ENCODE data around the gene PLSCR3.

The PLSCR3 gene

DNA sequence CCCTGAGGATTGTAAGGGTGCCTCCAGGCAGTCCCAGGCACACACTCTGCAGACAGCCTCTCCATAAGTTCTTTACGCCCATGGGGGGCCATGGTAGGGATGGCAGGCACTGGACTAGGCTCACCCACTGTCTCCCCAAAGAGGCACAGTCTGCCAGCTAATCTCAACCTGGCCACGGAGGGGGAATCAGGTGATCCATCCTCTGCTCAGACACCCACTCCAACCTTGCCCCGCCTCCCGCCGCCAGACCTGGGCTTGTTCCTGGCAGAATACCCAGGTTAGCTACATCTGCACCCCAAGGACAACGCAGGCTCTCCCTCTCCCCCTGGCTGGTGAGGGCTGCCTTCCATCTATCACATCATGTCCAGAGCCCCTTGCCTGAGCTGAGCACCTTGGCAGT lies 14.5 kb upstream of the PLSCR3 start:
- Histone ChIP-seq H3K27me3 (ENCODE audit: insufficient read depth, low read length) (peaks cover 9% of the 10 kb centered on the region), H4K20me1 (ENCODE audit: insufficient read depth, low read length) (no peaks in the 10 kb centered on the region), H3K4me1 (ENCODE audit: insufficient read depth, low read length, severe bottlenecking) (peaks cover 6% of the 10 kb centered on the region), H3K4me2 (ENCODE audit: low read length) (no peak overlapping the region), H3F3A (ENCODE audit: insufficient read depth, low read length) (0 out of 2 replicates have a peak, but pooled peaks cover 3% of the 10 kb centered on the region), H3K36me3 (ENCODE audit: insufficient read depth, low read length) (no peaks in the 10 kb centered on the region), H3K9me3 (ENCODE audit: low read length) (no peaks in the 10 kb centered on the region), H3K79me2 (ENCODE audit: insufficient read depth, low read length) (no peaks in the 10 kb centered on the region), H3K9me2 (ENCODE audit: low read depth, low read length) (no peaks in the 10 kb centered on the region), H3K27ac (ENCODE audit: low read depth, low read length, poor library complexity, severe bottlenecking) (no peak overlapping the region), H3K9ac (ENCODE audit: low read length) (no peak overlapping the region), H2AFZ (ENCODE audit: low read length) (no peak overlapping the region), H3K4me3 (ENCODE audit: low read depth, low read length, poor library complexity, severe bottlenecking) (no peak overlapping the region)
- no peak for TF ChIP-seq CTCF (IDR thresholded peaks at IDR 0.05; ENCODE audit: low read length)
- TF ChIP-seq EZH2 (IDR thresholded peaks at IDR 0.05; ENCODE audit: borderline replicate concordance, low read length), result no peak

- Histone ChIP-seq H3F3A (ENCODE audit: insufficient read depth, low read length) (0 out of 2 replicates have a peak, but pooled peaks cover 3% of the 10 kb centered on the region), H3K27ac (ENCODE audit: low read depth, low read length, poor library complexity, severe bottlenecking) (no peak overlapping the region), H3K9ac (ENCODE audit: low read length) (no peak overlapping the region), H2AFZ (ENCODE audit: low read length) (no peak overlapping the region), H3K4me1 (ENCODE audit: insufficient read depth, low read length, severe bottlenecking) (peaks cover 9% of the 10 kb centered on the region), H3K9me3 (ENCODE audit: low read length) (no peaks in the 10 kb centered on the region), H3K4me2 (ENCODE audit: low read length) (no peak overlapping the region), H4K20me1 (ENCODE audit: insufficient read depth, low read length) (no peaks in the 10 kb centered on the region), H3K79me2 (ENCODE audit: insufficient read depth, low read length) (no peaks in the 10 kb centered on the region), H3K36me3 (ENCODE audit: insufficient read depth, low read length) (no peaks in the 10 kb centered on the region), H3K4me3 (ENCODE audit: low read depth, low read length, poor library complexity, severe bottlenecking) (no peak overlapping the region), H3K9me2 (ENCODE audit: low read depth, low read length) (no peaks in the 10 kb centered on the region), H3K27me3 (ENCODE audit: insufficient read depth, low read length) (peaks cover 9% of the 10 kb centered on the region)
- TF ChIP-seq CTCF (IDR thresholded peaks at IDR 0.05; ENCODE audit: low read length) (no peak), EZH2 (IDR thresholded peaks at IDR 0.05; ENCODE audit: borderline replicate concordance, low read length) (no peak)
Measured at GRCh38 chr17:7408252-7408727, 14.0 kb upstream of the PLSCR3 start.

DNA sequence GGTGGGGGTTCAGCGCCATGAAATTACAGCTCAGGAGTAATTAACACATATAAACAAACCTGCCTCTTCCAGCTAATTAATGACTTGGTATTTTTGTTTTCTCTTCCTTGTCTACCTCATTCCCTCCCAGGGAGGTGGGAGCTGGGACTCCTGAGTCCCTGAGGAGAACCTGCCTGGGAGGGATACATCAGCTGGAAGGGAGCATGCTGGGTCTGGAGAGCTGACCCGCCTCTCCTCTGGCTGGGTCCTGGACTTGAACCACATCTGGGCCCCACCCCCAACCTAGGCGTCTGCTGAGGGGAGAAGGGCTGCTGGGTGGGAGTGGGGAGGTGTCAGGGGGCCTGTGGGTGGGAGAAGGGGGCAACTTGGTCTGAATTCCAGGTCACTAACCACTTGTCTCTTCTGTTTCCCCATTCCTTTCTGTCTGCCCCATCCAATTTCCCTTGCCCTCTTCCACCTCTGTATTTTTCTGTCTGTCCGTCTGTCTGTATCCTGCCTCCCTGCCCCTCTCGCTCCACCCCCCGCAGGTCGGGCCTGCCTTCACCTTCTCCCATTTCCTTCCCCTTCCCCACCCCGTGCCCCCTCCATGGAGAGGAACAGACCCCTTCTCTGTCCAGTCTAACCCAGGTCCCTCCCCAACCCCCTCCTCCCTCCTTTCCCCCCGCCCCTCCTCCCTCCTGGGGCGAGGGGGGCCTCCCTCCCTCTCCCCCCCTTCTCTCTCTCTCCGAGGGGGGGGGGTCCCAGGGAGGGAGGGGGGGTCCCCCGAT lies 13.3 kb upstream of the PLSCR3 start, which contains the start of gene NLGN2:
NLGN2 (plus strand) TSS at position 361 of the 767 bp plus-strand sequence. CDS start 411 bp downstream, outside the sequence.
- Histone ChIP-seq H3K27me3 (ENCODE audit: insufficient read depth, low read length) (peaks cover 9% of the 10 kb centered on the region), H3K27ac (ENCODE audit: low read depth, low read length, poor library complexity, severe bottlenecking) (no peak within 1 kb of the TSS), H3K9me3 (ENCODE audit: low read length) (no peaks in the 10 kb centered on the region), H3K36me3 (ENCODE audit: insufficient read depth, low read length) (no peaks in the 10 kb centered on the region), H3F3A (ENCODE audit: insufficient read depth, low read length) (0 out of 2 replicates have a peak, but pooled peaks cover 3% of the 10 kb centered on the region), H3K9me2 (ENCODE audit: low read depth, low read length) (no peaks in the 10 kb centered on the region), H3K79me2 (ENCODE audit: insufficient read depth, low read length) (no peaks in the 10 kb centered on the region), H2AFZ (ENCODE audit: low read length) (no peak within 1 kb of the TSS), H3K4me1 (ENCODE audit: insufficient read depth, low read length, severe bottlenecking) (peaks cover 15% of the 10 kb centered on the region), H3K4me2 (ENCODE audit: low read length) (no peak within 1 kb of the TSS), H3K9ac (ENCODE audit: low read length) (no peak within 1 kb of the TSS), H4K20me1 (ENCODE audit: insufficient read depth, low read length) (no peaks in the 10 kb centered on the region), H3K4me3 (ENCODE audit: low read depth, low read length, poor library complexity, severe bottlenecking) (no peak within 1 kb of the TSS)
- TF ChIP-seq EZH2 (IDR thresholded peaks at IDR 0.05; ENCODE audit: borderline replicate concordance, low read length), result no peak
- no peak for TF ChIP-seq CTCF (IDR thresholded peaks at IDR 0.05; ENCODE audit: low read length)

All from OCI-LY1 (cell line).